Activated naive CD8-positive, alpha-beta T cell treated with anti-CD3 and anti-CD28 coated beads, Interleukin-2, amount 50 U/mL, for 24 hours (primary cell): Measurements from ENCODE around the gene COPS4.
A peak's percentile ranks its signal among the peaks of the same experiment; 100 is the strongest.

Source experiments
- ATAC-seq: fragments of 150-1000 bp; cut with Tn5 transposase; one replicate; pipeline ENCODE4 v1.10.0; 2021
- DNase-seq: peaks from one replicate; pipeline ENCODE4 v3.0.0; 2021
- H3K27ac Mint-ChIP-seq: one replicate; pipeline ENCODE4 v1.8.0; 2021; ENCODE audit warnings: mild to moderate bottlenecking, mixed read lengths
- H3K27me3 Mint-ChIP-seq: one replicate; pipeline ENCODE4 v1.8.0; 2021; ENCODE audit warnings: mixed read lengths
- H3K36me3 Mint-ChIP-seq: one replicate; pipeline ENCODE4 v1.8.0; 2021; ENCODE audit warnings: low read depth, mixed read lengths
- H3K4me1 Mint-ChIP-seq: one replicate; pipeline ENCODE4 v1.8.0; 2021; ENCODE audit warnings: mixed read lengths
- H3K4me3 Mint-ChIP-seq: one replicate; pipeline ENCODE4 v1.8.0; 2021; ENCODE audit warnings: mild to moderate bottlenecking, moderate library complexity, mixed read lengths
- H3K9me3 Mint-ChIP-seq: one replicate; pipeline ENCODE4 v1.8.0; 2021; ENCODE audit warnings: mixed read lengths

The COPS4 gene

GRCh38 chr4:83114576-83114975, 79.6 kb downstream of the COPS4 start, which contains the start of gene PLAC8:
PLAC8 (minus strand) TSS chr4:83114729; CDS start chr4:83107921, 6,808 bp downstream.
- H3K4me1 Mint-ChIP-seq = peaks cover 50% of the 10 kb centered on the region

GRCh38 chr4:83115000-83115399, 80.0 kb downstream of the COPS4 start:
- H3K27me3 Mint-ChIP-seq = no peaks in the 10 kb centered on the region
- ATAC-seq (no peak), DNase-seq (no peak)
- no peaks in the 10 kb centered on the region for H3K9me3 Mint-ChIP-seq
- no peaks in the 10 kb centered on the region for H3K36me3 Mint-ChIP-seq
- H3K27ac Mint-ChIP-seq = peak overlapping the region; percentile 95
- peak overlapping the region; percentile 89 for H3K4me3 Mint-ChIP-seq
- peaks cover 50% of the 10 kb centered on the region for H3K4me1 Mint-ChIP-seq

More at GRCh38 chr4:83114576-83114975, 79.6 kb downstream of the COPS4 start, which contains the start of gene PLAC8:
- Mint-ChIP-seq H3K27me3 (no peaks in the 10 kb centered on the region), H3K27ac (peak within 1 kb of the TSS; percentile 95), H3K4me3 (peak within 1 kb of the TSS; percentile 89), H3K36me3 (no peaks in the 10 kb centered on the region), H3K9me3 (no peaks in the 10 kb centered on the region)
- ATAC-seq (peak; percentile 42), DNase-seq (no peak)

GRCh38 chr4:83115656-83116285, 80.8 kb downstream of the COPS4 start:
- DNase-seq (no peak), ATAC-seq (no peak)
- no peaks in the 10 kb centered on the region for H3K9me3 Mint-ChIP-seq
- no peaks in the 10 kb centered on the region for H3K36me3 Mint-ChIP-seq
- peaks cover 44% of the 10 kb centered on the region for H3K4me1 Mint-ChIP-seq
- no peak overlapping the region for H3K4me3 Mint-ChIP-seq
- peak overlapping the region; percentile 95 for H3K27ac Mint-ChIP-seq
- no peaks in the 10 kb centered on the region for H3K27me3 Mint-ChIP-seq

- Mint-ChIP-seq H3K9me3 (no peaks in the 10 kb centered on the region), H3K4me3 (no peak overlapping the region), H3K27me3 (no peaks in the 10 kb centered on the region), H3K36me3 (no peaks in the 10 kb centered on the region), H3K4me1 (peaks cover 22% of the 10 kb centered on the region), H3K27ac (no peak overlapping the region)
- no peak for ATAC-seq
- DNase-seq = no peak
Measured at GRCh38 chr4:83118869-83119268, 83.9 kb downstream of the COPS4 start.

DNA sequence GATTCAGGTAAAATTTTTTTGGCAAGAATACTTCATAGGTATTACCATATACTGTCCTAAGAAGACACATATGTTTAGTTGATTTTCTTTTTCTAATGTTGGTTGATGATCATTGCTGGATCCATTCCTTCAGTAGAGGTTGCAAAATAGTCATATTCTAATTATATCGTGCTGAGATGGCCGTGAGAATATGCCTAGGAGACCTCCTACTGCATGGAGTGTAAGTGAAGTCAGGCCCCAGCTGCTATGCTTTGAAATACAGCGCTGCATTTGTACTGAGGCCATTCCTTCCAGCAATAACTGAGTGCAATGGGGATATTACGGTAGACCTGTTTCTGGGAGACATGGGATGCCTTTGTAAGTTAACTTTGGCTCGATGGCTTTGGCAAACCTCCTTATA, 86.3 kb downstream of the COPS4 start:
- ATAC-seq (no peak), DNase-seq (no peak)
- Mint-ChIP-seq H3K4me3 (no peak overlapping the region), H3K36me3 (no peaks in the 10 kb centered on the region), H3K4me1 (peaks cover 21% of the 10 kb centered on the region), H3K27ac (no peak overlapping the region), H3K27me3 (no peaks in the 10 kb centered on the region), H3K9me3 (no peaks in the 10 kb centered on the region)

DNA sequence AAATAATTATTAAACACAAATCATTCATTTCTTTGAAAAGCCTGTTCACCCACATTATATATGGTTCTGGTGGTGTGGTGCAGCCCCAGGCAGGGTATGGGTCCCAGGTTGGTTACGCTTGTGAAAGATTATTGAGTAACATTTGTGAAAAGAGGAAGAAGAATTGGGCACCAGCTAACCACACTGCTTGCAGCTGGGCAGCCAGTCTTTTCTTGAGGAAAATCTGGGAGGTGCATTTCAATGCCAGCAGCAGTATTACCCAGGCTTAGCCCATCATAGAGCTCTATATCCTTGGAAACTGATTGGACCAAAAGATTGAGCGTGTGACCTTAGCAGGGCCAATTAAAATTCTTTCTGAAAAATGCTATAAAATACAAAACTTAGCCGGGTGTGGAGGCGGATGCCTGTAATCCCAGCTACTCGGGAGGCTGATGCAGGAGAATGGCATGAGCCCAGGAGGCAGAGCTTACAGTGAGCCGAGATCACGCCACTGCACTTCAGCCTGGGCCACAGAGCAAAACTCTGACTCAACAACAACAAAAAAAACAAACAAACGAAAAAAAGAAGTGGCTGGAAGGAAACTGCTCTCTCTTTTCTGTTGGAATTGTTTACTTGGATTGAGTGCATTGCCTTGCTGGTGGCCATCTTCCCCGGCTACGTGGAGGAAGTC, 89.3 kb downstream of the COPS4 start:
- ATAC-seq = no peak
- Mint-ChIP-seq H3K4me3 (no peak overlapping the region), H3K36me3 (no peaks in the 10 kb centered on the region), H3K27ac (no peak overlapping the region), H3K4me1 (peaks cover 28% of the 10 kb centered on the region), H3K27me3 (no peaks in the 10 kb centered on the region), H3K9me3 (no peaks in the 10 kb centered on the region)
- no peak for DNase-seq
